ENCODE data around the gene COL18A1.

Gene COL18A1

DNA sequence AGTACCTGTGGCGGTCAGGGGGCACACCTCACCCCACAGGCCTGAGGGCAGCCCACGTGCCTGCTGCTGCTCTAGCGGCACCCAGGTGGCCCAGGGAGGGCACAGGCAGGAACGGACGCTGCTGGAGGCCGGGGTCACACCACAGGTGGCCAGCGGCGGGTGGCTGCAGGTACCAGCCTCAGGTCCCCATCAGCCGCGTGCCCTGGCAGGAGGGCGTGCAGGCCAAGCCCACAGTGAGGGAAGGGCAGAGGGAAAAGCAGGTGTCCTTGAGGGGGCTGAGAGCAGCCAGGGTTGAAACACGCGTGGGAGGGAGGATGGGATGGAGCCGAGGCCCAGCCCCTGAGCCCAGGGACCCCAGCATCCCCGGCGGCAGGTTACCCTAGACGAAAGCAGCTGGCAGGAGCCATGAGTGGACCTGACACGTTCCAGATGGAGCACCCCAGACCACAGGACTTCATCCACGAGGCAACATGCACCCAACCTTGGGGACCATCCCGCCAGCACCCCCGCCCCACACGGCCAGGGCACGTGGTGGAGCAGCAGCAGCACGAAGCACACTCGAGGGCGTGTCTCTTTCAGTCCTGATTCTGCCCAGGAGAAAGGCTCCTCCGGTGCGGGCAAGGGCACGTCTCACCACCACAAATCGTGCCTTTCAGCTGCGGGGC lies 133.5 kb downstream of the COL18A1 start:
- no peak for DNase-seq

- DNase-seq, result no peak
Measured at GRCh38 chr21:45539046-45539795, 134.3 kb downstream of the COL18A1 start.

GRCh38 chr21:45539796-45540600 lies 135.0 kb downstream of the COL18A1 start:
- DNase-seq, result no peak

DNA sequence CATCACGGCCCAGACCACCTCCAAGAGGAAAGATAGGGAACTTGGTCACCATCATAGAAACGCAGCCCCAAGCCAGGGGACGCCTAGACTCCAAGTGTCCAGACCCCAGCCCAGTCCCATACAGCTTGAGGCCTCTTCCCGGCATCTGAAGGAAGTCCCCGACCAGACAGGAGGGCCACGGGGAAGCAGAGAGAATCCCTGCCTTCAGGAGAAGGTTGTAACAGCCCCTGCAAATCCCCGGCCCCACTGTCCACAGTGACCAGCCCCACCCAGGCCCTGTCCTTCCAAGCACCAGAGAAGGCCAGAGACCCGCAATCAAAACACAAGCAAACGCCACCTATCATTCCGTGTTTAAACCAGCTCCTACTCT lies 135.6 kb downstream of the COL18A1 start:
- DNase-seq, result no peak

GRCh38 chr21:45541221-45542039 lies 136.5 kb downstream of the COL18A1 start:
- DNase-seq, result no peak

DNA sequence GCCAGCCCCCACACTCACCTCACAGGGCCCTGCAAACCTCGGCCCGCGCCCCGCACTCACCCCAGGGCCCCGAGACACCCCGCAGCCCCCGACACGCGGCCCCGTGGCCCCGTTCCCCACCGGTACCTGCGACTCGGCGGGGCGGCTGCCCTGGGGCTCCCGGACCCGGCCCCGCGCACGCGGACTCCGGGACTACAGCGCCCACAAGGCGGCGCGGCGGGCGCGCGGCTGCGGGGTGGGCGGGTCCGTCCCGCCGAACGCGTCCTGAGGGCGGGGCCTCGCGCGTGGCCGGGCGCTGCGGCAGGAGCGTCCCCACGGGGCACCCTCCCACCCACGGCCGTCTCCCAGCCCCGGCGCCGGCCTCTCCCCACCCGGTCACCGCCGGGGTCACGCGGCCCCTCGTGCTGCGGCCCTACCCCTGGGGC lies 137.3 kb downstream of the COL18A1 start, which contains the start of gene SLC19A1:
Gene SLC19A1, minus strand, starts transcription at position 199 of the 425 bp plus-strand sequence. CDS start 4,481 bp downstream, outside the sequence.
- DNase-seq, result no peak

DNA sequence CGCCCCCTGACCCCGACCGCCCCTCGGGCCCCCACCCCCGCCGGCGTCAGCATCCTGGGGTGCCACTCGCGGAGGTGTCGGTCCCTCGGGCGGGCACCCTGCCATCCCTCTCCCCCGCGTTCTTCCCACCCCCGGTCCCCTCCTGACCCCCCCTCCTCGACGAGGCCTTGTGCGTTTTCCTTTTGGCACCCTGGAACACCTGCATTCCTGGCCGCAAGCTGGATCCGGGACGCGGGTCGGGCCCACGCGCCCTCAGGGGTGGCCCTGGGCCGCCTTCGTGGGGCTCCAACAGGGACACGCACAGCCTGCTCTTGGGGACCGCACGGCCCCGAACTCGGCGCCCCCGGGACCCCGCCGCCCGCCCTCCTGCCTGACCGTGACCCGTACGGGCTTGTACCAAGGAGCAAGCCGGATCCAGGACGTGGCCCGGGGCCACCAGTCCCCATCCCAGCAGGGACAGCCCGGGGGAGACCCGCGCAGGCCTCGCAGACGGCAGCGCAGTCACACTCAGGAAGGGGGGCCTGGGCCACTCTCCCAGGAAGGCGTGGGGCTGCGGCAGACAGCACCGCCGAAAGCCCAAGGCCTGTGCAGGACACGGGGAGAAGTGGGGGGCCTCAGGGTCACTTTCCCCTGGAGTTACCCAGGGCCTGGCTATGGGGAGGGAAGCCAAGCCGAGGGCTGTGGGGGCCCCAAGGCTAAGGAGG lies 137.9 kb downstream of the COL18A1 start:
- DNase-seq, result no peak

DNA sequence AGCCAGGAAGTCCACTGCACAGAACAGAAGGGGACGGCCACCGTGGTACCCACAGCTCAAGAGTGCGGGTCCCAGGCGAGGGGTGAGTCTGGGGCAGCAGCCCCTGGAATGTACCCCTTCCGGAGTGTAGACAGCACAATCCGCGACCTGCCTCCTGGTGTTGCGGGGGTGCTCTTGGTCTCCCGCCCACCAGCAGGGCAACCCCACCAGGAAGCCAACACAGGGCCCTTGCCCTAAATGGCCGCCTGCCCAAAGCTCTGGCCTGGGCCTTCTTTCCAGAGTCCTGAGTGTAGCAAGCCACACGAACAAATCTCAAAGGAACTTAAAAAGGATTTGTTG lies 138.4 kb downstream of the COL18A1 start:
- no peak for DNase-seq

DNA sequence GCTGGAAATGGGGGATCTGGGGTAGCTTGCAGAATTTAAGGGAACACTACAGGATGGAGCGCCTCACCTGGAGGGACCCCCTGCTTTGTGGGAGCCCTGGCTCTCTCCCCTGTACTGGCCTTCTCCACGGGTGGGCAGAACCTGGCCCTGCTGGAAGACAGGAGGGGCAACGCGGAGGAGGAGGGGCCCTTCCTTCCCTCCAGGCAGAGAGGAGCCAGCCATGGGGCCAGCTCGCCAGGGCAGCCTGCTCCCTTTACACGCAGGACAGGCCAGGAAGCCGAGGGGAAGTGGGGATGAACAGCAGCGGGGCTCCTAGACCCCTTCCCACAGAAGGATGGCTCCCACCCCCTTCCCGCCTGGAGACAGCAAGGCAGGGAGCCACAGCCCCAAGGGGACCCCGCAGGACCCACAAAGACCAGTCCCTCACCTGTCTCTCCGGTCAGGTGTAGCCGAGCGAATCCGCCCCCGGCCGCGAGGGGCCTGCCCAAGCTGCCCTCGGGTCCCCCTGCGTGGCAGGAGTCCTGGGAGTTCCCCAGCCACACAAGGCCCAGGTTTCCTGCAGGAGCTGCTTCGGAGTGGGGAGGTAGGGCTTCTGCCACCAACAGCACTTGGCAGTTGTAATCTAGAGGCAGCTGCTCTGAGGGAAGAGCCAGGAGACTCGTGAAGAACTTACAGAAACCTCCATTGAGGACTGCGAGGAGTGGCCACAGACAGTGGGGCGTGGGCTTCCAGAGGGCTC lies 138.9 kb downstream of the COL18A1 start:
- DNase-seq, result no peak

DNA sequence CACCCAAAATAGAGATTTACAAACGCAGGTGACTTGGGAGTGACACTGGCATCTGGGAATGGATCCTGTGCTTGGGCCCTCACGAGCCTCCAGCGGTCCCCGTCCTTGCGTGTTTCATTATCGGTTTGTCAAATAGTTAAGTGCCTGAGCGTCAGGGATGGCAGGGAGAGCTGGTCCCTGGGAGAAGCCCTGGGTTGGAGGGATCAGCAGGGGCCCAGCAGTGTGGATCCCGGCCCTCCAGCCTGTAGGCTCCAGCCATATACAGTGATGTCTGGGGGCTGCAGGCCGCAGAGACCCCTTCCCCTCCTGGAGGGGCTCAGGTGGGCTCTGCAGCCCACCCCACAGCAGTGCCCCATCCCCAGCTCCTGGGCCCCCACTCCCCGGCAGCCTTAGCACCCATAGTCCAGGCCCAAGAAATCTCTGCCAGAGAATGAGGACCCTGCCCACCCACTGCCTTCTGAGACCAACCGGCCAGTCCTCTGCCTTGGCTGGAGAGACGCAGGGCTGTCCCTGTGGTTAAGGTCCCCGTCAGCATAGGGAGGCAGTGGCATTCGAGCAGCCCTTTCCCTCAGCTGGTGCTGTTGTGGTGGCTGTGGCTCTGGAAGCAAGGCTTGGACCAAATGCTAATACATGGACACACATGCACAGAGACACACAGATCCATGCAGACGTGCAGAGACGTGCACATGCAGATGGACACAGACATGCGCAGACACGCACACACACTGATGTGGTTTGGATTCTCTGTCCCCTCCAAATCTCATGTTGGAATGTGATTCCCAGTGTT lies 139.7 kb downstream of the COL18A1 start:
- DNase-seq, result no peak

DNA sequence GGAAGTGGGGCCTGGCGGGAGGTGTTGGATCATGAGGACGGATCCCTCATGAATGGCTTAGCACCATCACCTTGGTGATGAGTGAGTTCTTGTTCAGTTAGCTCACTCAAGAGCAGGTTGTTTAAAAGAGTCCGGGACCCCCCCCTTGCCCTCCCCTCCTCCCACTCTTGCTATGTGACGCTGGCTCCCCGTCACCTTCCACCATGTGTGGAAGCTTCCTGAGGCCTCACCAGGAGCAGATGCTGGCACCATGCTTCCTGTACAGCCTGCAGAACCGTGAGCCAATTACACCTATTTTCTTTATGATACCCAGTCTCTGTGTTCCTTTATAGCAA lies 140.2 kb downstream of the COL18A1 start:
- DNase-seq, result no peak

DNA sequence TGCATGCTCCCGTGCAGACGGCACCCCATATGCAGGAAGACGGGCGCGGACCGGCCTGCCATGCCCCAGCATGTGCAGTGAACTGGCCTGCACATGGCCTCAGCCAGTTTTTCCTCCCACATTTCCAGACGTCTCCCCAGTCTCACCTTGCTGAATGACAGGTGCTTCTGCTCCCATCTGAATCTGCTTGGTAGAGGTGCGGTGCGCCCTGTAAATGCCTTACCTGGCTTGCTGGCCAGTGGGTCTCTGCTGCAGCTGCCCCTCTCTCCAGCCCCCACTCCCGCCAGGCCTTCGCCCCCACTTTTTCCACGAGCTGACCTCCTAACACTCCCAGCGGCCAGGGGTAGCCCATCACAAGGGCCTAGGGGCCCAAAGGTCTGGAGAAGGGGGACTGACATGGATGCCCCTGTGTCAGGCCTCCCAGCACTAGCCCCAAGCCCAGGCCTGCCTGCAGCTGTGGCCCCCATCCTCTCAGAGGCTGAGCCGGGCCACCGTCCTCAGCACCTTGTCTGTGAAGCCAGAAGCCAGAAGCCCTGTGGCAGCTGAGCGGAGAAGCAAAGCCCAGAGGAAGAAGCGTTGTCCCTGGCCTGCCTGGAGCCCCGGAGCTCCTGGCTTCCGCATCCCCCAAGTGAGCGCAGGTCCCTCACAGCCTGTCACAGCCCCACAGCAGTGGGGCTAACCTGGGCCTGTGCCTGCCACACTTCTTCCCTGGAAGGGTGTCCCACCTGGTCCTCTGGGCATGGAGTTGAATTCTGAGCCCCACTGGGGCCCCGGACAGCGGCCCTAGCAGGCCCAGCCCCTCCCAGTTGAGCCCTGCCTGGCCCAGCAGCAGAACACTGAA lies 140.9 kb downstream of the COL18A1 start:
- DNase-seq, result no peak

GRCh38 chr21:45546636-45547544 lies 141.9 kb downstream of the COL18A1 start:
- DNase-seq, result no peak

DNA sequence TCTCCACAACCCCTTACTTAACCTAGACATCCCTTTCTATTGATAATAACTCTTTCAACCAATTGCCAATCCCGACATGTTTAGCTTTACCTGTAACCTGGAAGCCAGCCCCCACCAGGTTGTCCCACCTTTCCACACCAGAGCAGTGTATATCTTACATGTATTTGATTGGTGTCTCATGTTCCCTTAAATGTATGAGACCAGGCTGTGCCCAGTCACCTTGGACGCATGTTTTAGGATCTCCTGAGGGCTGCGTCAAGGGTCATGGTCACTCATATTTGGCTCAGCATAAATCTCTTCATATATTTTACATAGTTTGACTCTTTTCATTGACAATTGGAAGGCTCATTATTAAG lies 142.6 kb downstream of the COL18A1 start:
- no peak for DNase-seq

DNA sequence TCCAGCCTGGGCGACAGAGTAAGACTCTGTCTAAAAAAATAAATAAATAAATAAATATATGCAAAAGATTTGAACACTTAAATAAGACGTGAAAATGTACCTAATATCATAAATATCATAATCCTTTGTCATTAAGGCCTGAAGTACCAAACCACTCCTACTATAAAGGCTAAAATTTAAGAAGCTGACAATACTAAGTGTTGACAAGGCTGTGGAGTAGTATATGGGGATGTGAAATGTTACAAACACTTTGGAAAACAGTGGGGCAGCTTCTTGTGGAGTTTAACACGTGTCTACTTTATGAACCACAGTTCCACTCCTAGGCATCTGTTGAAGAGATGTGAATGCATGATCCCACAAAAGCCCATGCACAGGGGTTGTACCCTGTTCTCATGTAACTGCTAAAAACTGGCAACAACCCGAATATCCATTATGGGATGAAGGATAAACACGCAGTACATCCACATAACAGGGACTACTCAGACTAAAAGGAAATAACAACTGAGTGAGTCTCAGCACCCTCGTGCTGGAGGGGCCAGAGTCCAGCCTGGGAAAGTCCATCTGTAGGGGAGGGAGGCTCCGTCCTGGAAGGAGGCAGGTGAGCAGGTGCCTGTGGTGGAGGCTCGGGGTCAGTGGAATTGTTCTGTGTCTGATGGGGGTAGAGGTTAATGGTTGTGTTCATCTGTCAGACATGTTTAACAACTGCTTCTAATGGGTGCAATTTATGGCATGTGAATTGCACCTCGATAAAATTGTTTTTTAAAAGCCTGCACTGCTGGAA lies 143.9 kb downstream of the COL18A1 start:
- no peak for DNase-seq

- no peak for DNase-seq
Measured at GRCh38 chr21:45549626-45550463, 144.9 kb downstream of the COL18A1 start.
